H9 (cell line): ENCODE data around the gene SLC16A10. TPM values are rescaled to one million over a fixed set of nuclear protein-coding genes. Genes with fewer than 3 reads are reported as not detected.

ENCODE experiments used
- DNase-seq: peaks from one replicate; pipeline ENCODE4 v3.0.0-alpha.2; 2017
- H2AFZ ChIP-seq: one replicate; pipeline ENCODE4 v1.6.1; 2013; ENCODE audit warnings: mild to moderate bottlenecking, low read length, control low read depth, moderate library complexity
- H2AK5ac ChIP-seq: 2 replicates; pipeline ENCODE4 v1.6.1; 2013; ENCODE audit warnings: low read length, control low read depth, mixed read lengths; ENCODE audit not compliant: insufficient read length
- H2BK120ac ChIP-seq: one replicate; pipeline ENCODE4 v1.6.1; 2013; ENCODE audit warnings: low read depth, mild to moderate bottlenecking, low read length, control low read depth, inconsistent platforms; ENCODE audit not compliant: poor library complexity, severe bottlenecking
- H2BK12ac ChIP-seq: 2 replicates; pipeline ENCODE4 v1.6.1; 2013; ENCODE audit warnings: low read length, control low read depth, mixed read lengths, low read depth; ENCODE audit not compliant: insufficient read length
- H2BK15ac ChIP-seq: 2 replicates; pipeline ENCODE4 v1.6.1; 2013; ENCODE audit warnings: low read depth, low read length, control low read depth
- H2BK20ac ChIP-seq: one replicate; pipeline ENCODE4 v1.6.1; 2013; ENCODE audit warnings: low read depth, mild to moderate bottlenecking, low read length, control low read depth, inconsistent platforms; ENCODE audit not compliant: poor library complexity, severe bottlenecking
- H2BK5ac ChIP-seq: 2 replicates; pipeline ENCODE4 v1.6.1; 2013; ENCODE audit warnings: low read length, control low read depth, mixed read lengths; ENCODE audit not compliant: insufficient read length
- H3K14ac ChIP-seq: 2 replicates; pipeline ENCODE4 v1.6.1; 2013; ENCODE audit warnings: low read length, control low read depth; ENCODE audit not compliant: insufficient read depth
- H3K18ac ChIP-seq: 2 replicates; pipeline ENCODE4 v1.6.1; 2013; ENCODE audit warnings: low read depth, mild to moderate bottlenecking, mixed read lengths, low read length, control low read depth; ENCODE audit not compliant: insufficient read length
- H3K23ac ChIP-seq: 2 replicates; pipeline ENCODE4 v1.6.1; 2013; ENCODE audit warnings: low read length, control low read depth, mixed read lengths, low read depth; ENCODE audit not compliant: insufficient read length
- H3K23me2 ChIP-seq: 2 replicates; pipeline ENCODE4 v1.6.1; 2013; ENCODE audit warnings: low read depth, mild to moderate bottlenecking, mixed read lengths, low read length, control low read depth; ENCODE audit not compliant: insufficient read length, poor library complexity, severe bottlenecking
- H3K27ac ChIP-seq: 2 replicates; pipeline ENCODE4 v1.5.1; 2013; ENCODE audit warnings: low read length, control low read depth, mixed read lengths, low read depth; ENCODE audit not compliant: insufficient read length
- H3K27me3 ChIP-seq: 2 replicates; pipeline ENCODE4 v1.6.1; 2013; ENCODE audit warnings: low read length, control low read depth, inconsistent platforms; ENCODE audit not compliant: insufficient read depth
- H3K4ac ChIP-seq: 2 replicates; pipeline ENCODE4 v1.6.1; 2013; ENCODE audit warnings: low read depth, mild to moderate bottlenecking, control low read depth, inconsistent platforms, low read length, moderate library complexity
- H3K4me1 ChIP-seq: 2 replicates; pipeline ENCODE4 v1.6.1; 2013; ENCODE audit warnings: low read length, control low read depth, inconsistent platforms; ENCODE audit not compliant: insufficient read depth
- H3K4me2 ChIP-seq: 2 replicates; pipeline ENCODE4 v1.6.1; 2013; ENCODE audit warnings: low read length, control low read depth, mixed read lengths; ENCODE audit not compliant: insufficient read length, insufficient read depth
- H3K56ac ChIP-seq: 2 replicates; pipeline ENCODE4 v1.6.1; 2013; ENCODE audit warnings: low read depth, mild to moderate bottlenecking, mixed read lengths, low read length, control low read depth; ENCODE audit not compliant: insufficient read length
- H3K79me1 ChIP-seq: 2 replicates; pipeline ENCODE4 v1.6.1; 2013; ENCODE audit warnings: low read depth, mild to moderate bottlenecking, moderate library complexity, low read length, control low read depth, inconsistent platforms; ENCODE audit not compliant: insufficient read depth, poor library complexity, severe bottlenecking
- H3K79me2 ChIP-seq: 2 replicates; pipeline ENCODE4 v1.6.1; 2013; ENCODE audit warnings: low read length, control low read depth, inconsistent platforms; ENCODE audit not compliant: insufficient read depth
- H3K9ac ChIP-seq: 2 replicates; pipeline ENCODE4 v1.6.1; 2013; ENCODE audit warnings: low read length, control low read depth, mixed read lengths; ENCODE audit not compliant: insufficient read length; ENCODE audit errors: extremely low read depth
- H3K9me3 ChIP-seq: one replicate; pipeline ENCODE4 v1.6.1; 2013; ENCODE audit warnings: low read depth, low read length, inconsistent platforms; ENCODE audit not compliant: control insufficient read depth
- H3T11ph ChIP-seq: one replicate; pipeline ENCODE4 v1.6.1; 2013; ENCODE audit warnings: mild to moderate bottlenecking, low read length, control low read depth, inconsistent platforms
- H4K20me1 ChIP-seq: one replicate; pipeline ENCODE4 v1.6.1; 2013; ENCODE audit not compliant: control insufficient read depth, insufficient read length, insufficient read depth
- H4K5ac ChIP-seq: 2 replicates; pipeline ENCODE4 v1.6.1; 2013; ENCODE audit warnings: low read depth, mild to moderate bottlenecking, mixed read lengths, low read length, control low read depth; ENCODE audit not compliant: insufficient read length
- H4K8ac ChIP-seq: replicated peaks from 2 replicates; pipeline ENCODE4 v1.6.1; 2013; ENCODE audit warnings: low read length, control low read depth, mixed read lengths, low read depth; ENCODE audit not compliant: insufficient read length
- H4K91ac ChIP-seq: 2 replicates; pipeline ENCODE4 v1.6.1; 2013; ENCODE audit warnings: low read depth, mild to moderate bottlenecking, moderate library complexity, mixed read lengths, low read length, control low read depth; ENCODE audit not compliant: insufficient read length
- H3K27ac Mint-ChIP-seq, 3 experiments: 2 replicates in 2 of 3; 3 replicates in 1 of 3; pipeline ENCODE4 v1.8.0; 2020 to 2021; ENCODE audit warnings: mixed read lengths in 3 of 3, mild to moderate bottlenecking in 1 of 3, moderate library complexity in 1 of 3
- H3K27me3 Mint-ChIP-seq: 2 replicates; pipeline ENCODE4 v1.8.0; 2021; ENCODE audit warnings: low read depth, mild to moderate bottlenecking, moderate library complexity, mixed read lengths
- H3K36me3 Mint-ChIP-seq, 3 experiments: 2 replicates in 2 of 3; 3 replicates in 1 of 3; pipeline ENCODE4 v1.8.0; 2020 to 2021; ENCODE audit warnings: low read depth in 3 of 3, mixed read lengths in 3 of 3; ENCODE audit not compliant: insufficient read depth in 1 of 3
- H3K4me1 Mint-ChIP-seq, 2 experiments: 2 replicates each; pipeline ENCODE4 v1.8.0; 2020; ENCODE audit warnings: mixed read lengths in 2 of 2
- H3K4me3 Mint-ChIP-seq, 2 experiments: 2 replicates in 1 of 2; 3 replicates in 1 of 2; pipeline ENCODE4 v1.8.0; 2020 to 2021; ENCODE audit warnings: mild to moderate bottlenecking in 2 of 2, mixed read lengths in 2 of 2, moderate library complexity in 1 of 2
- H3K9me3 Mint-ChIP-seq, 2 experiments: 2 replicates in 1 of 2; 3 replicates in 1 of 2; pipeline ENCODE4 v1.8.0; 2020; ENCODE audit warnings: mild to moderate bottlenecking in 2 of 2, mixed read lengths in 2 of 2, moderate library complexity in 1 of 2
- WGBS: extraction: QIAGEN DNeasy Blood & Tissue Kit; methylation state at CpG from one replicate; pipeline ENCODE4 v1.1.7; 2013; ENCODE audit warnings: missing lambda C conversion rate, low lambda C conversion rate, mixed read lengths; ENCODE audit not compliant: insufficient read length; ENCODE audit errors: extremely low coverage; 5-methylcytosine and 5-hydroxymethylcytosine counted together
- total RNA-seq: library from RNA; stranded (reverse); gene quantifications from 2 replicates; pipeline ENCODE4 v1.2.1, GENCODE V29; 2021
- TF ChIP-seq, protein P1 (sequence below): fragments of 200-600 bp; sonication (generic); conservative IDR thresholded peaks from 3 replicates; pipeline ENCODE4 v1.8.0; 2021; ENCODE audit warnings: antibody characterized with exemption, mild to moderate bottlenecking

Gene SLC16A10
- total RNA-seq, 1 experiment from 2014 or later, result 11.4 TPM

- H2BK120ac ChIP-seq, result no peak overlapping the region
- H2BK5ac ChIP-seq, result no peak overlapping the region
- no peak overlapping the region for H3K9ac ChIP-seq
- H4K5ac ChIP-seq, result no peak overlapping the region
- no peak overlapping the region for H4K8ac ChIP-seq
- Mint-ChIP-seq H3K36me3 (peaks cover 52 to 82% (median 79%) of the 10 kb centered on the region in 3 experiments), H3K27ac (no peak overlapping the region), H3K4me1 (no peaks in the 10 kb centered on the region), H3K27me3 (no peaks in the 10 kb centered on the region), H3K9me3 (peaks cover 12 to 13% of the 10 kb centered on the region in 2 experiments), H3K4me3 (no peak overlapping the region)
- no peaks in the 10 kb centered on the region for H3K4me1 ChIP-seq
- H4K20me1 ChIP-seq, result no peaks in the 10 kb centered on the region
- no peak overlapping the region for H3K14ac ChIP-seq
- H3K23ac ChIP-seq, result no peak overlapping the region
- DNase-seq, result no peak
- no peak overlapping the region for H3K18ac ChIP-seq
- no peak overlapping the region for H3K4ac ChIP-seq
- H2AK5ac ChIP-seq, result no peak overlapping the region
- H3K9me3 ChIP-seq, result no peaks in the 10 kb centered on the region
- no peak overlapping the region for H4K91ac ChIP-seq
- TF ChIP-seq, protein P1, sequence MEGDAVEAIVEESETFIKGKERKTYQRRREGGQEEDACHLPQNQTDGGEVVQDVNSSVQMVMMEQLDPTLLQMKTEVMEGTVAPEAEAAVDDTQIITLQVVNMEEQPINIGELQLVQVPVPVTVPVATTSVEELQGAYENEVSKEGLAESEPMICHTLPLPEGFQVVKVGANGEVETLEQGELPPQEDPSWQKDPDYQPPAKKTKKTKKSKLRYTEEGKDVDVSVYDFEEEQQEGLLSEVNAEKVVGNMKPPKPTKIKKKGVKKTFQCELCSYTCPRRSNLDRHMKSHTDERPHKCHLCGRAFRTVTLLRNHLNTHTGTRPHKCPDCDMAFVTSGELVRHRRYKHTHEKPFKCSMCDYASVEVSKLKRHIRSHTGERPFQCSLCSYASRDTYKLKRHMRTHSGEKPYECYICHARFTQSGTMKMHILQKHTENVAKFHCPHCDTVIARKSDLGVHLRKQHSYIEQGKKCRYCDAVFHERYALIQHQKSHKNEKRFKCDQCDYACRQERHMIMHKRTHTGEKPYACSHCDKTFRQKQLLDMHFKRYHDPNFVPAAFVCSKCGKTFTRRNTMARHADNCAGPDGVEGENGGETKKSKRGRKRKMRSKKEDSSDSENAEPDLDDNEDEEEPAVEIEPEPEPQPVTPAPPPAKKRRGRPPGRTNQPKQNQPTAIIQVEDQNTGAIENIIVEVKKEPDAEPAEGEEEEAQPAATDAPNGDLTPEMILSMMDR, result no peak
- H3K27me3 ChIP-seq, result no peaks in the 10 kb centered on the region
- no peak overlapping the region for H2BK12ac ChIP-seq
- H2BK15ac ChIP-seq, result no peak overlapping the region
- H3K4me2 ChIP-seq, result no peak overlapping the region
- H3K27ac ChIP-seq, result no peak overlapping the region
- H3K23me2 ChIP-seq, result no peaks in the 10 kb centered on the region
- no peaks in the 10 kb centered on the region for H3K79me1 ChIP-seq
- H3T11ph ChIP-seq, result no peak overlapping the region
- no peak overlapping the region for H2BK20ac ChIP-seq
- H3K79me2 ChIP-seq, result no peaks in the 10 kb centered on the region
- H3K56ac ChIP-seq, result no peak overlapping the region
- H2AFZ ChIP-seq, result no peak overlapping the region
- no CpG with 5 or more reads among the region's 3 CpGs for WGBS
These were observed 189.4 kb downstream of the SLC16A10 start for GRCh38 chr6:111276736-111277135.
